Measurements from ENCODE around the gene COPG2.

Gene COPG2

GRCh38 chr7:130473876-130474275, 194.7 kb downstream of the COPG2 start:
- no peak for DNase-seq (ENCODE audit: low spot score)

- DNase-seq (ENCODE audit: low spot score), result no peak
These were observed 195.3 kb downstream of the COPG2 start for GRCh38 chr7:130473289-130473688.

GRCh38 chr7:130471974-130472373, 196.6 kb downstream of the COPG2 start:
- DNase-seq (ENCODE audit: low spot score), result no peak

- DNase-seq (ENCODE audit: low spot score), result no peak
These were observed 199.9 kb downstream of the COPG2 start for GRCh38 chr7:130468612-130469011.

GRCh38 chr7:130463553-130464434, 204.8 kb downstream of the COPG2 start:
- no peak for DNase-seq (ENCODE audit: low spot score)

- no peak for DNase-seq (ENCODE audit: low spot score)
These were observed 207.3 kb downstream of the COPG2 start for GRCh38 chr7:130461272-130461671.

GRCh38 chr7:130458257-130458656, 210.3 kb downstream of the COPG2 start:
- no peak for DNase-seq (ENCODE audit: low spot score)

Data from RKO (cell line).